A549 (cell line): Measurements from ENCODE around the gene DOCK10. TPM values are rescaled to one million over a fixed set of nuclear protein-coding genes. Genes with fewer than 3 reads are reported as not detected.
A peak's percentile ranks its signal among the peaks of the same experiment; 100 is the strongest.

Source experiments
- ATAC-seq, 2 experiments: fragments of 200-7000 bp in 1 of 2; fragments of >200 bp in 1 of 2; cut with Nextera tagmentation in 1 of 2; cut with Tn5 transposase in 1 of 2; 3 replicates each; pipeline versions ENCODE4 v1.8.0 to v1.9.1; 2018 to 2020; ENCODE audit warnings: mild to moderate bottlenecking in 1 of 2, moderate library complexity in 1 of 2
- CTCF ChIA-PET: fragments of 300-600 bp; sonication (Branson Sonifier 250); formaldehyde crosslinking; extraction: SDS; loops from one replicate; lab custom pipeline; 2021; ENCODE audit warnings: antibody characterized with exemption, inconsistent platforms; lab: Yijun Ruan, JAX
- POLR2A ChIA-PET: fragments of 350-600 bp; formaldehyde crosslinking; extraction: SDS; loops from one replicate; lab custom pipeline; 2021; ENCODE audit warnings: antibody characterized with exemption, inconsistent platforms; lab: Yijun Ruan, JAX
- DNase-seq, 2 experiments: peaks; one replicate each; pipeline versions ENCODE4 v3.0.0 to v3.0.0-alpha.2; 2011 to 2016; ENCODE audit warnings: low read depth in 1 of 2, low spot score in 1 of 2
- FAIRE-seq: peaks from 2 replicates; lab custom pipeline; 2011; peaks lifted over from hg19 to GRCh38; lab: Jason Lieb, UNC
- H3K27ac ChIP-seq, 2 experiments: fragments of >200 bp; sonication (Bioruptor Twin); formaldehyde crosslinking; 3 replicates each; pipeline ENCODE4 v1.5.1; 2016 to 2017
- H3K4me1 ChIP-seq: fragments of >200 bp; sonication (Bioruptor Twin); formaldehyde crosslinking; 3 replicates; pipeline ENCODE4 v1.6.1; 2016
- H3K4me2 ChIP-seq: fragments of >200 bp; sonication (Bioruptor Twin); formaldehyde crosslinking; 3 replicates; pipeline ENCODE4 v1.6.1; 2016
- H3K4me3 ChIP-seq: fragments of >200 bp; sonication (Bioruptor Twin); formaldehyde crosslinking; 3 replicates; pipeline ENCODE4 v1.5.1; 2016
- H3K9me3 ChIP-seq: fragments of >200 bp; sonication (Bioruptor Twin); formaldehyde crosslinking; 3 replicates; pipeline ENCODE4 v1.6.1; 2016
- BHLHE40 ChIP-seq: IDR thresholded peaks from 2 replicates; pipeline ENCODE4 v1.6.1; 2012; ENCODE audit warnings: low read depth, low read length, inconsistent platforms
- CBX2 ChIP-seq: fragments of 200-600 bp; sonication (generic); IDR thresholded peaks from 2 replicates; pipeline ENCODE4 v1.6.1; 2016; ENCODE audit warnings: low read depth, mild to moderate bottlenecking, borderline replicate concordance
- CBX8 ChIP-seq: fragments of 200-600 bp; sonication (generic); IDR thresholded peaks from 2 replicates; pipeline ENCODE4 v1.6.1; 2016
- CHD2 ChIP-seq: fragments of 150-350 bp; IDR thresholded peaks from 2 replicates; pipeline ENCODE4 v1.6.1; 2014; ENCODE audit warnings: low read length; ENCODE audit not compliant: partially characterized antibody
- EHF ChIP-seq: fragments of 250-450 bp; sonication (Bioruptor Pico); IDR thresholded peaks from 2 replicates; pipeline ENCODE4 v1.5.0; 2020; ENCODE audit warnings: mild to moderate bottlenecking
- EP300 ChIP-seq, 2 experiments: fragments of >200 bp; sonication (Bioruptor Twin); formaldehyde crosslinking; IDR thresholded peaks; 2 replicates in 1 of 2; 3 replicates in 1 of 2; pipeline ENCODE4 v1.6.1; 2016 to 2017
- ESRRA ChIP-seq: fragments of 150-350 bp; IDR thresholded peaks from 2 replicates; pipeline ENCODE4 v1.6.1; 2014; ENCODE audit warnings: mild to moderate bottlenecking, low read length, borderline replicate concordance
- HDAC2 ChIP-seq: fragments of 200-600 bp; sonication (generic); IDR thresholded peaks from 2 replicates; pipeline ENCODE4 v1.6.1; 2016
- HOXA7 ChIP-seq: fragments of 250-450 bp; sonication (Bioruptor Pico); IDR thresholded peaks from 2 replicates; pipeline ENCODE4 v1.5.0; 2020; ENCODE audit warnings: mild to moderate bottlenecking, moderate library complexity
- MAZ ChIP-seq: fragments of 150-350 bp; IDR thresholded peaks from 2 replicates; pipeline ENCODE4 v1.6.1; 2014; ENCODE audit warnings: antibody characterized with exemption, low read depth, low read length, borderline replicate concordance
- MYC ChIP-seq: IDR thresholded peaks from 2 replicates; pipeline ENCODE4 v1.6.1; 2012; ENCODE audit warnings: mild to moderate bottlenecking, inconsistent platforms, low read length, improper control_type of control experiment, borderline replicate concordance
- PHF8 ChIP-seq: fragments of 200-600 bp; sonication (generic); IDR thresholded peaks from 2 replicates; pipeline ENCODE4 v1.6.1; 2016; ENCODE audit warnings: low read depth, mild to moderate bottlenecking, antibody characterized with exemption, moderate library complexity, borderline replicate concordance
- POLR2AphosphoS2 ChIP-seq: conservative IDR thresholded peaks from 2 replicates; pipeline ENCODE4 v1.6.1; 2012; ENCODE audit warnings: low read length, improper control_type of control experiment, inconsistent platforms
- RAD21 ChIP-seq, 2 experiments: fragments of >200 bp in 1 of 2; sonication (Bioruptor Twin) in 1 of 2; formaldehyde crosslinking in 1 of 2; IDR thresholded peaks in 1 of 2; conservative IDR thresholded peaks in 1 of 2; 2 replicates in 1 of 2; 3 replicates in 1 of 2; pipeline ENCODE4 v1.6.1; 2012 to 2018; ENCODE audit warnings: inconsistent platforms in 1 of 2
- RNF2 ChIP-seq: fragments of 200-600 bp; sonication (generic); IDR thresholded peaks from 2 replicates; pipeline ENCODE4 v1.6.1; 2016; ENCODE audit warnings: low read depth, mild to moderate bottlenecking, antibody characterized with exemption, moderate library complexity, borderline replicate concordance
- TFCP2L1 ChIP-seq: fragments of 250-450 bp; sonication (Bioruptor Pico); IDR thresholded peaks from 2 replicates; pipeline ENCODE4 v1.5.0; 2021; ENCODE audit warnings: mild to moderate bottlenecking
- ZSCAN20 ChIP-seq: fragments of 250-450 bp; sonication (Bioruptor Pico); IDR thresholded peaks from 2 replicates; pipeline ENCODE4 v1.8.0; 2022; ENCODE audit warnings: mild to moderate bottlenecking, moderate library complexity
- WGBS: methylation state at CpG from one replicate; pipeline ENCODE4 v1.1.6; 2017; ENCODE audit errors: missing lambda C conversion rate; 5-methylcytosine and 5-hydroxymethylcytosine counted together
- polyA plus RNA-seq, 4 experiments: library from polyadenylated mRNA; depleted of rRNA in 3 of 4; stranded (reverse); fragments of >200 nt; fragmentation: RNase III in 1 of 4; extraction: RNeasy Plus Mini Kit Qiagen cat#74134 plus additional on column Dnase treatment in 1 of 4; gene quantifications; 2 replicates in 3 of 4; 3 replicates in 1 of 4; pipeline ENCODE4 v1.2.3, GENCODE V29; 2011 to 2017
- TF ChIP-seq, protein P1 (sequence below): IDR thresholded peaks from 2 replicates; pipeline ENCODE4 v1.6.1; 2012
- TF ChIP-seq, protein P2 (sequence below): fragments of 450-650 bp; IDR thresholded peaks from 2 replicates; pipeline ENCODE4 v1.6.1; 2014; ENCODE audit warnings: antibody characterized with exemption
- TF ChIP-seq, protein P3 (sequence below): fragments of 150-350 bp; IDR thresholded peaks from 2 replicates; pipeline ENCODE4 v1.6.1; 2014; ENCODE audit warnings: low read depth, mild to moderate bottlenecking, low read length
- TF ChIP-seq, protein P4 (sequence below): fragments of 200-600 bp; sonication (generic); IDR thresholded peaks from 2 replicates; pipeline ENCODE4 v1.6.1; 2016; ENCODE audit warnings: antibody characterized with exemption, mild to moderate bottlenecking, moderate library complexity
- TF ChIP-seq, protein P5 (sequence below): IDR thresholded peaks from 2 replicates; pipeline ENCODE4 v1.6.1; 2012; ENCODE audit warnings: low read depth, borderline replicate concordance

DOCK10 gene
- polyA plus RNA-seq, 2 of the 4 experiments (the other 2 are of a cell fraction): 43.0 to 45.3 TPM

DNA sequence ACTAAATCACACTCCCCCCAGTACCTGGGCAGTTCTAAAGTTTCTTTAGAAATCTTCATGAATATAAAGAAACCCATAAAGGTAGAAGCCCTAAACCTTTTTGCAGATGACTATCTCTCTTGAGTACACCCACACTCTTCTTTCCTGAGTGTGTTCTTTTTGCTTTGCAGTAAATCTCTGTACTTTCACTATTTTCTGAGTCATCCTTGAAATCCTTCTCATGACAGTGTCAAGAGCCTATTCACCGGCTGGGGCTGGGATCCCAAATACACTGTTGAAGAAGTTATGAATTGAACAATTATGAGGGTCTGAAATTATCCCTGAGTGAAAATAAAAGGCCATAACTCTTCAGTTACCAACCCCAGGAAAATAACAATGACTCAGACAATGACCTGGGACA lies 192.2 kb downstream of the DOCK10 start:
- Histone ChIP-seq H3K27ac (no peak overlapping the region), H3K4me2 (no peak overlapping the region), H3K9me3 (no peaks in the 10 kb centered on the region), H3K4me1 (peaks cover 10% of the 10 kb centered on the region), H3K4me3 (no peak overlapping the region)
- ChIA-PET POLR2A (no interaction called here), CTCF (no interaction called here)
- no peak for DNase-seq
- whole genome bisulfite sequencing: 93% methylated on average over 1 of the region's 1 CpG
- no peak; a peak in 1 of 6 replicates for ATAC-seq
- TF ChIP-seq, protein P1, sequence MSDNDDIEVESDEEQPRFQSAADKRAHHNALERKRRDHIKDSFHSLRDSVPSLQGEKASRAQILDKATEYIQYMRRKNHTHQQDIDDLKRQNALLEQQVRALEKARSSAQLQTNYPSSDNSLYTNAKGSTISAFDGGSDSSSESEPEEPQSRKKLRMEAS: no peak
- no peak for TF ChIP-seq EP300 (IDR thresholded peaks at IDR 0.05)
- TF ChIP-seq HDAC2: no peak
- no peak for TF ChIP-seq BHLHE40
- no peak for TF ChIP-seq HOXA7 (CRISPR knock-in tag)
- TF ChIP-seq, protein P2, sequence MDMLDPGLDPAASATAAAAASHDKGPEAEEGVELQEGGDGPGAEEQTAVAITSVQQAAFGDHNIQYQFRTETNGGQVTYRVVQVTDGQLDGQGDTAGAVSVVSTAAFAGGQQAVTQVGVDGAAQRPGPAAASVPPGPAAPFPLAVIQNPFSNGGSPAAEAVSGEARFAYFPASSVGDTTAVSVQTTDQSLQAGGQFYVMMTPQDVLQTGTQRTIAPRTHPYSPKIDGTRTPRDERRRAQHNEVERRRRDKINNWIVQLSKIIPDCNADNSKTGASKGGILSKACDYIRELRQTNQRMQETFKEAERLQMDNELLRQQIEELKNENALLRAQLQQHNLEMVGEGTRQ: no peak
- TF ChIP-seq, protein P3, sequence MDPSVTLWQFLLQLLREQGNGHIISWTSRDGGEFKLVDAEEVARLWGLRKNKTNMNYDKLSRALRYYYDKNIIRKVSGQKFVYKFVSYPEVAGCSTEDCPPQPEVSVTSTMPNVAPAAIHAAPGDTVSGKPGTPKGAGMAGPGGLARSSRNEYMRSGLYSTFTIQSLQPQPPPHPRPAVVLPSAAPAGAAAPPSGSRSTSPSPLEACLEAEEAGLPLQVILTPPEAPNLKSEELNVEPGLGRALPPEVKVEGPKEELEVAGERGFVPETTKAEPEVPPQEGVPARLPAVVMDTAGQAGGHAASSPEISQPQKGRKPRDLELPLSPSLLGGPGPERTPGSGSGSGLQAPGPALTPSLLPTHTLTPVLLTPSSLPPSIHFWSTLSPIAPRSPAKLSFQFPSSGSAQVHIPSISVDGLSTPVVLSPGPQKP: no peak
- no peak for TF ChIP-seq RAD21 (conservative IDR thresholded peaks at IDR 0.05 in 1 of 2, IDR thresholded peaks at IDR 0.05 in 1 of 2)
- TF ChIP-seq POLR2AphosphoS2: no peak
- no peak for TF ChIP-seq ZSCAN20 (CRISPR knock-in tag)
- TF ChIP-seq MYC: no peak
- TF ChIP-seq CBX8: no peak
- no peak for TF ChIP-seq PHF8
- TF ChIP-seq CHD2: no peak
- TF ChIP-seq CBX2: no peak
- no peak for TF ChIP-seq MAZ
- TF ChIP-seq, protein P4, sequence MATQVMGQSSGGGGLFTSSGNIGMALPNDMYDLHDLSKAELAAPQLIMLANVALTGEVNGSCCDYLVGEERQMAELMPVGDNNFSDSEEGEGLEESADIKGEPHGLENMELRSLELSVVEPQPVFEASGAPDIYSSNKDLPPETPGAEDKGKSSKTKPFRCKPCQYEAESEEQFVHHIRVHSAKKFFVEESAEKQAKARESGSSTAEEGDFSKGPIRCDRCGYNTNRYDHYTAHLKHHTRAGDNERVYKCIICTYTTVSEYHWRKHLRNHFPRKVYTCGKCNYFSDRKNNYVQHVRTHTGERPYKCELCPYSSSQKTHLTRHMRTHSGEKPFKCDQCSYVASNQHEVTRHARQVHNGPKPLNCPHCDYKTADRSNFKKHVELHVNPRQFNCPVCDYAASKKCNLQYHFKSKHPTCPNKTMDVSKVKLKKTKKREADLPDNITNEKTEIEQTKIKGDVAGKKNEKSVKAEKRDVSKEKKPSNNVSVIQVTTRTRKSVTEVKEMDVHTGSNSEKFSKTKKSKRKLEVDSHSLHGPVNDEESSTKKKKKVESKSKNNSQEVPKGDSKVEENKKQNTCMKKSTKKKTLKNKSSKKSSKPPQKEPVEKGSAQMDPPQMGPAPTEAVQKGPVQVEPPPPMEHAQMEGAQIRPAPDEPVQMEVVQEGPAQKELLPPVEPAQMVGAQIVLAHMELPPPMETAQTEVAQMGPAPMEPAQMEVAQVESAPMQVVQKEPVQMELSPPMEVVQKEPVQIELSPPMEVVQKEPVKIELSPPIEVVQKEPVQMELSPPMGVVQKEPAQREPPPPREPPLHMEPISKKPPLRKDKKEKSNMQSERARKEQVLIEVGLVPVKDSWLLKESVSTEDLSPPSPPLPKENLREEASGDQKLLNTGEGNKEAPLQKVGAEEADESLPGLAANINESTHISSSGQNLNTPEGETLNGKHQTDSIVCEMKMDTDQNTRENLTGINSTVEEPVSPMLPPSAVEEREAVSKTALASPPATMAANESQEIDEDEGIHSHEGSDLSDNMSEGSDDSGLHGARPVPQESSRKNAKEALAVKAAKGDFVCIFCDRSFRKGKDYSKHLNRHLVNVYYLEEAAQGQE: no peak
- no peak for TF ChIP-seq TFCP2L1 (CRISPR knock-in tag)
- no peak for TF ChIP-seq RNF2
- no peak for TF ChIP-seq EHF (CRISPR knock-in tag)
- TF ChIP-seq, all 56 proteins: peak for 0
- no peak for FAIRE-seq

DNA sequence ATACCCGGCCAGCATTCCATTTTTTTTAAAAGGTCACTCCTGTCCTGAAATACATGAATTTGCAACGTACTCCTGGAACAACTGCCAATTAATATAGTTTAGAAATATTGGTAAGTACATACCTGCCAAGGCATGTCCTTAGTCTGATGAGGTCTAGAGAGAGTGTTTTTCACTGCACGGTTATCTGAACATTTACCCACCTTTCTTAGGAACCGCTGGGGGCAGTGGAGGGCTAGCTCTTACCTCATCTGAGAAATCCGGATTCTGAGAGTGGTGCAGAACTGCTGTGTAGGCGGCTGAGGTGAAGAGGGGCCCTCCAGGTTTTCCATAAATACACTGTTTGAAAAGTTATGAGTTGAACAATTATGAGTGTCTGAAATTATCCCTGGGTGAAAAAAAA lies 193.0 kb downstream of the DOCK10 start:
- ChIA-PET POLR2A (no interaction called here), CTCF (interaction anchor here (1.0 to 2.6 kb wide), 2 partner anchors 12 to 333 kb away, joined by 4 to 7 read pairs; no protein-coding TSS in a partner anchor)
- Histone ChIP-seq H3K4me1 (peaks cover 10% of the 10 kb centered on the region), H3K27ac (peak overlapping the region in 1 of 2 experiments; percentile 13; a peak in 1 of 6 replicates), H3K4me3 (no peak overlapping the region), H3K9me3 (no peaks in the 10 kb centered on the region), H3K4me2 (no peak overlapping the region)
- WGBS: 78% methylated on average over 6 of the region's 6 CpGs
- ATAC-seq: peak; percentile 59 to 78; a peak in 5 of 6 replicates
- no peak for FAIRE-seq
- TF ChIP-seq, protein P5, sequence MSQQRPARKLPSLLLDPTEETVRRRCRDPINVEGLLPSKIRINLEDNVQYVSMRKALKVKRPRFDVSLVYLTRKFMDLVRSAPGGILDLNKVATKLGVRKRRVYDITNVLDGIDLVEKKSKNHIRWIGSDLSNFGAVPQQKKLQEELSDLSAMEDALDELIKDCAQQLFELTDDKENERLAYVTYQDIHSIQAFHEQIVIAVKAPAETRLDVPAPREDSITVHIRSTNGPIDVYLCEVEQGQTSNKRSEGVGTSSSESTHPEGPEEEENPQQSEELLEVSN: no peak
- TF ChIP-seq ESRRA (no peak), RAD21 (conservative IDR thresholded peaks at IDR 0.05 in 1 of 2, IDR thresholded peaks at IDR 0.05 in 1 of 2) (peak in 1 of 2 experiments; percentile 25; a peak in 1 of 5 replicates)
- DNase-seq: peak in 1 of 2 experiments; percentile 14
